Thyroid gland (tissue), 4 donors: ENCODE measurements around the gene GRIK4.

Experiments
- CTCF ChIP-seq, 6 experiments: fragments of 200-600 bp in 3 of 6; fragments of 450-650 bp in 3 of 6; sonication (generic) in 3 of 6; IDR thresholded peaks; one replicate each; pipeline ENCODE4 v1.5.1; 2016 to 2019; ENCODE audit warnings: antibody characterized with exemption in 6 of 6, mild to moderate bottlenecking in 2 of 6, inconsistent platforms in 1 of 6, moderate library complexity in 1 of 6
- POLR2A ChIP-seq, 2 donors: fragments of 450-650 bp; IDR thresholded peaks; one replicate each; pipeline ENCODE4 v1.6.1; 2017; ENCODE audit warnings: antibody characterized with exemption in 2 of 2, mild to moderate bottlenecking in 2 of 2, moderate library complexity in 1 of 2

- no peak for TF ChIP-seq POLR2A (IDR thresholded peaks at IDR 0.05)
- TF ChIP-seq CTCF (IDR thresholded peaks at IDR 0.05): no peak
Observed at GRCh38 chr11:120971825-120972224, 460.3 kb downstream of the GRIK4 start.
